Sigmoid colon (tissue), 4 donors: Measurements from ENCODE around the gene YJU2.

ENCODE experiments used
- CTCF ChIP-seq, 4 experiments: fragments of 450-650 bp in 3 of 4; fragments of 200-600 bp in 1 of 4; IDR thresholded peaks; one replicate each; pipeline ENCODE4 v1.5.1; 2016 to 2019; ENCODE audit warnings: antibody characterized with exemption in 4 of 4, mild to moderate bottlenecking in 3 of 4, moderate library complexity in 2 of 4
- EP300 ChIP-seq, 4 donors: sonication (generic); formaldehyde crosslinking; IDR thresholded peaks; one replicate each; pipeline ENCODE4 v1.6.1; 2017; ENCODE audit warnings: antibody characterized with exemption in 4 of 4
- POLR2A ChIP-seq, 2 donors: fragments of 450-650 bp; IDR thresholded peaks; one replicate each; pipeline ENCODE4 v1.6.1; 2016; ENCODE audit warnings: antibody characterized with exemption in 2 of 2, mild to moderate bottlenecking in 2 of 2, moderate library complexity in 2 of 2
- POLR2AphosphoS5 ChIP-seq, 4 donors: sonication (generic); formaldehyde crosslinking; IDR thresholded peaks; one replicate each; pipeline ENCODE4 v1.6.1; 2017; ENCODE audit warnings: antibody characterized with exemption in 4 of 4

GRCh38 chr19:4295972-4296771, 49.3 kb downstream of the YJU2 start:
- no peak for TF ChIP-seq CTCF (IDR thresholded peaks at IDR 0.05)
- TF ChIP-seq POLR2AphosphoS5 (IDR thresholded peaks at IDR 0.05): no peak
- TF ChIP-seq POLR2A (IDR thresholded peaks at IDR 0.05): no peak
- no peak for TF ChIP-seq EP300 (IDR thresholded peaks at IDR 0.05)
